Left lung (tissue), 10 donors: Measurements from ENCODE around the gene CIB4. TPM values are rescaled to one million over a fixed set of nuclear protein-coding genes. Genes with fewer than 3 reads are reported as not detected.

ENCODE experiments used
- ATAC-seq: fragments of 200-7000 bp; cut with Tn5 transposase; one replicate; pipeline ENCODE4 v1.9.1; 2020; ENCODE audit warnings: moderate library complexity
- DNase-seq, 4 donors: peaks; one replicate each; pipeline ENCODE4 v3.0.0-alpha.2; 2013 to 2020
- H3K27ac ChIP-seq, 2 donors: fragments of 200-600 bp; sonication (generic) in 1 of 2; one replicate each; pipeline versions ENCODE4 v1.5.0 to v1.8.0; 2020 to 2021
- H3K27me3 ChIP-seq, 2 donors: fragments of 200-600 bp; sonication (generic) in 1 of 2; one replicate each; pipeline versions ENCODE4 v1.5.0 to v1.8.0; 2020 to 2021
- H3K36me3 ChIP-seq, 2 donors: fragments of 200-600 bp; sonication (generic) in 1 of 2; one replicate each; pipeline versions ENCODE4 v1.5.0 to v1.8.0; 2020 to 2021
- H3K4me1 ChIP-seq, 2 donors: fragments of 200-600 bp; one replicate each; pipeline ENCODE4 v1.8.0; 2021
- H3K4me3 ChIP-seq, 2 donors: fragments of 200-600 bp; sonication (generic) in 1 of 2; one replicate each; pipeline versions ENCODE4 v1.5.0 to v1.8.0; 2020 to 2021; ENCODE audit warnings: mild to moderate bottlenecking in 1 of 2
- H3K9me3 ChIP-seq, 2 donors: fragments of 200-600 bp; sonication (generic) in 1 of 2; one replicate each; pipeline versions ENCODE4 v1.5.0 to v1.8.0; 2020 to 2021
- CTCF ChIP-seq, 2 donors: fragments of 200-600 bp; sonication (generic) in 1 of 2; IDR thresholded peaks; one replicate each; pipeline versions ENCODE4 v1.5.0 to v1.8.0; 2021; ENCODE audit warnings: antibody characterized with exemption in 2 of 2
- intact Hi-C, 2 donors: fragments of 100-400 bp; cut with DNase I; formaldehyde crosslinking; loops; one replicate each; pipeline versions ENCODE4 v1.11.2 to v1.14.2; 2022
- polyA plus RNA-seq, 6 donors: library from polyadenylated mRNA; unstranded; fragments of 120-200 nt; gene quantifications; one replicate each; pipeline ENCODE4 v1.2.1, GENCODE V29; 2013; ENCODE audit not compliant: insufficient read length in 6 of 6
- total RNA-seq, 2 donors: library from RNA; stranded (reverse); fragmentation: NEBNext Ultra II Directional; extraction: Animal tissue kit (Norgen Biotek cat#: 25700); gene quantifications; one replicate each; pipeline ENCODE4 v1.2.1, GENCODE V29; 2021
- donor health status: DM: no; HTN: yes; CAD: no.
- donor health status: DM: no; HTN: no; CAD: no.

CIB4 gene
- total and polyA plus RNA-seq, 8 donors, result 1.0 to 2.4 (median 1.8) TPM; not detected in 2

GRCh38 chr2:26630669-26631360 lies 10.4 kb downstream of the CIB4 start:
- H3K36me3 ChIP-seq, result no peaks in the 10 kb centered on the region
- no peaks in the 10 kb centered on the region for H3K4me1 ChIP-seq
- intact Hi-C loops, result no loop called here
- no peaks in the 10 kb centered on the region for H3K27me3 ChIP-seq
- TF ChIP-seq CTCF (IDR thresholded peaks at IDR 0.05), result no peak
- H3K27ac ChIP-seq, result no peak overlapping the region
- DNase-seq, result no peak
- H3K9me3 ChIP-seq, result no peaks in the 10 kb centered on the region
- no peak overlapping the region for H3K4me3 ChIP-seq
- peak; percentile 95 for ATAC-seq

GRCh38 chr2:26630235-26630634 lies 10.9 kb downstream of the CIB4 start:
- H3K27me3 ChIP-seq, result no peaks in the 10 kb centered on the region
- H3K4me1 ChIP-seq, result no peaks in the 10 kb centered on the region
- no peak for TF ChIP-seq CTCF (IDR thresholded peaks at IDR 0.05)
- no peak overlapping the region for H3K27ac ChIP-seq
- H3K9me3 ChIP-seq, result no peaks in the 10 kb centered on the region
- intact Hi-C loops, result no loop called here
- ATAC-seq (no peak), DNase-seq (no peak)
- no peaks in the 10 kb centered on the region for H3K36me3 ChIP-seq
- no peak overlapping the region for H3K4me3 ChIP-seq

GRCh38 chr2:26629751-26630150 lies 11.4 kb downstream of the CIB4 start:
- intact Hi-C loops, result no loop called here
- no peak for TF ChIP-seq CTCF (IDR thresholded peaks at IDR 0.05)
- DNase-seq, result peak in 1 of 4 donors; percentile 29

GRCh38 chr2:26629346-26629630 lies 11.9 kb downstream of the CIB4 start:
- H3K4me3 ChIP-seq, result no peak overlapping the region
- H3K4me1 ChIP-seq, result no peaks in the 10 kb centered on the region
- ATAC-seq (no peak), DNase-seq (peak in 1 of 4 donors; percentile 31)
- intact Hi-C loops, result no loop called here
- TF ChIP-seq CTCF (IDR thresholded peaks at IDR 0.05), result no peak
- H3K27ac ChIP-seq, result no peak overlapping the region
- no peaks in the 10 kb centered on the region for H3K27me3 ChIP-seq
- no peaks in the 10 kb centered on the region for H3K36me3 ChIP-seq
- no peaks in the 10 kb centered on the region for H3K9me3 ChIP-seq

More at GRCh38 chr2:26629751-26630150, 11.4 kb downstream of the CIB4 start:
- Histone ChIP-seq H3K9me3 (no peaks in the 10 kb centered on the region), H3K36me3 (no peaks in the 10 kb centered on the region), H3K27ac (no peak overlapping the region), H3K4me3 (no peak overlapping the region), H3K4me1 (no peaks in the 10 kb centered on the region), H3K27me3 (no peaks in the 10 kb centered on the region)
- no peak for ATAC-seq

- ATAC-seq, result no peak
- Histone ChIP-seq H3K36me3 (no peaks in the 10 kb centered on the region), H3K9me3 (no peaks in the 10 kb centered on the region), H3K4me1 (no peaks in the 10 kb centered on the region), H3K27ac (no peak overlapping the region), H3K27me3 (no peaks in the 10 kb centered on the region), H3K4me3 (no peak overlapping the region)
- no peak for TF ChIP-seq CTCF (IDR thresholded peaks at IDR 0.05)
- intact Hi-C loops, result no loop called here
- DNase-seq, result peak in 2 of 4 donors; percentile 25 to 30
Measured at GRCh38 chr2:26628561-26629345, 12.4 kb downstream of the CIB4 start.
